HG03571 (cell line): ENCODE measurements around the gene EGLN2.
A peak's percentile ranks its signal among the peaks of the same experiment; 100 is the strongest.
"Not testable (repeated sequence)": the region's sequence is repeated elsewhere in the genome, so short reads cannot be mapped to it uniquely, and the experiment has no call there.

ENCODE experiments used
- ATAC-seq: cut with Tn5 transposase; IDR thresholded peaks from one replicate; pipeline ENCODE4 v1.9.1; 2021; ENCODE audit not compliant: unreplicated experiment

EGLN2 gene

GRCh38 chr19:40798683-40799557 is at the start of gene EGLN2:
Gene EGLN2 (plus strand): TSS chr19:40799191. CDS start chr19:40800573, 1,382 bp downstream.
- peak; percentile 68 for ATAC-seq

GRCh38 chr19:40750058-40750873 is 48.7 kb upstream of the EGLN2 start, which contains the start of gene ACTMAP:
Gene ACTMAP (minus strand): TSS chr19:40750477. CDS start chr19:40749803, 674 bp downstream.
- ATAC-seq = peak; percentile 79

GRCh38 chr19:40750874-40751537 is 48.0 kb upstream of the EGLN2 start, which contains the start of gene SNRPA:
Gene SNRPA (plus strand): TSS chr19:40751203. CDS start chr19:40751409, 206 bp downstream.
- peak; percentile 51 for ATAC-seq

DNA sequence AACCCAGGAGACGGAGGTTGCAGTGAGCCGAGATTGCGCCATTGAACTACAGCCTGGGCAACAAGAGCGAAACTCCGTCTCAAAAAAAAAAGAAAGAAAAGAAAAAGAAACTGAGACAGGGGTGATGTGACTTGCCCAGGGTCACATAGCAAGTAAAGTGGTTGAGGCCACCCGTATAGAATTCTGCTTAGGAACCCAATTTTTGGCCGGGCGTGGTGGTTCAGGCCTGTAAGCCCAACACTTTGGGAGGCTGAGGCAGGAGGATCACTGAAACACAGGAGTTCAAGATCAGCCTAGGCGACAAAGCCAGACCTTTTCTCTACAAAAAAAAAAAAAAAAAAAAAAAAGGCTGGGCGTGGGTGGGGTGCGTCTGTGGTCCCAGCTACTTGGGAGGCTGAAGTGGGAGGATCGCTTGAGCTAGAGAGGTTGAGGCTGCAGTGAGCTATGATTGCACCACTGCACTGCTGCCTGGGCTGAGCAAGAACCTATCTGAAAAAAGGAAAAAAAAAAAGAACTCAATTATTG is 46.7 kb upstream of the EGLN2 start:
- no peak for ATAC-seq

DNA sequence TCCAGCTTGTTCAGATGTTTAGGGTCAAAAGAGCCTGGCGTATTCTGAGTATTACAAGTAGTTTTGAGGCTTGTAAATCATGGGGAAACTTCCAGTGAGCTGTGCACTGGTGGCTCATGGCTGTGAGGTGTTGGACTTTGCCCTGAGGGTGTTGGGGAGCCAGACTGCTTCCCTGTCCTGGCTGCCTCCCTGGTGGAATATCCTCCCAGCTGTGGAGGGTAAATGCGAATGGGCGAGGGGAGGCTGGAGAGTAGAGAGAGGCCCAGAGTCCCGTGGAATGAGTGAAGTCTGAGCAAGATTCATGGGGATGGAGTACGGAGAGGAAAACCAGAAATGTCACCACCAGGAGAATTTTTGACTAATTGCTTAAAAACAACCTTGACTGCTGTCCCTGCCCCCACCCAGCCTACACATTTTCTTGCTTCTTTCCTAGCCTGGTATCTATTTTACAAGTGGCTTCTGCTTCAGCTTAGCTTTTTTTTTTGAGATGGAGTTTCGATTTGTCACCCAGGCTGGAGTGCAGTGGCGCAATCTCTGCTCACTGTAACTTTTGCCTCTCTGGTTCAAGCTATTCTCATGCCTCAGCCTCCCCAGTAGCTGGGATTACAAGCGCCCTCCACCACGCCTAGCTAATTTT is 44.3 kb upstream of the EGLN2 start:
- no peak for ATAC-seq

GRCh38 chr19:40755248-40755624 is 43.8 kb upstream of the EGLN2 start:
- ATAC-seq = no peak

DNA sequence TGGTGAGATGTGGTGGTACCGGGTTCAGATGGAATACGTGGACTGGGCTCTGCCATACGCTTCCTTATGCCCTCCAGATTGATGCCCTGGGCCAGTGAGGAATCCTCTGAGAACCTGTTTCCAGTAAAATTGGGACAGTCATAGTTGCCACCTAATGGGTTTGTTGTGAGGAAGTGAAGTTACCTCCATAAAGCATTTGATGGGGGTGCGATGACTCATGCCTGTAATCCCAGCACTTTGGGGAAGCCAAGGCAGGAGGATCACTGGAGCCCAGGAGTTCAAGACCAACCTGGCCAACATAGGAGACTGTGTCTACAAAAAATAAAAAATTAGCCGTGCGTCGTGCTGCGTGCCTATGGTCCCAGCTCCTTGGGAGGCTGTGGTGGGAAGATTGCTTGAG is 43.2 kb upstream of the EGLN2 start:
- no peak for ATAC-seq

DNA sequence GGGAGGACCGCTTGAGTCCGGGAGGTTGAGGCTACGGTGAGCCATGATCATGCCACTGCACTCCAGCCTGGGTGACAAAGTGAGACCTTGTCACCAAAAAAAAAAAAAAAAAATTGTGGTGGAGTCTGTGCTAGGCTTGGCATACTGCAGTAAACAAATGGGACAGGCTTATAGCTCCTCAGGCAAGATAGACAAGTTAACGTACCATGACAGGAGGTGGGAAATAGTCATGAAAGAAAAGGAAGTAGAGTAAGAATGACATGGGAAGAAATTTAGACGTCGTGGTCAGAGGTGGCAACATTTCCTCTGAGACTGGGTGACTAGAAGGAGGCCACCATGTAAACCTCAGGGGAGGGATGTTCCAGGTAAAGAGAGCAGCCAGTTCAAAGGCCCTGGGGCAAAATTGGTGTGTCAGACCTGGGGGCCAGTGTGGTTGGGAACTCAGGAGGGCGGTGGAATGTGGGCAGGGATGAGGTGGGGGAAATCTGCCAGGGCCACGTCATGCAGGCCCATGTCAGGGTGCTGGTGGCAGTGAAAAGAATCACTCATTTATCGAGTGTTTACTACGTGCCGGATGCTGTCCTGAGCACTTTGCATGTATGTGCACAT is 42.4 kb upstream of the EGLN2 start:
- ATAC-seq = no peak

DNA sequence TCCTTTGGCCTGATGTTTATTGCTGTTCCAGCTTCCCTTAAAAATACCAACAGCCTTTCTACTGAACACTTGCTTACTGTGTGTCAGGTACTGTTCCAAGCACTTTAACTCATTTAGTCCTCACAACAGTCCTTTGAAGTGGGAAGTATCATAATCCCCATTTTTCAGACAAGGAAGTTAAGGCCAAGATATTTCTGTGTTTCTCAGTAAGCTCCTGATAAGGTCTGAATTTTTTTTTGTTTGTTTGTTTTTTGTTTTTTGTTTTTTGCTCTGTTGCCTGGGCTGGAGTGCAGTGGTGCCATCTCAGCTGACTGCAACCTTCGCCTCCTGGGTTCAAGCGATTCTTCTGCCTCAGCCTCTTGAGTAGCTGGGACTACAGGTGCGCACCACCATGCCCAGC is 40.5 kb upstream of the EGLN2 start:
- ATAC-seq = no peak

DNA sequence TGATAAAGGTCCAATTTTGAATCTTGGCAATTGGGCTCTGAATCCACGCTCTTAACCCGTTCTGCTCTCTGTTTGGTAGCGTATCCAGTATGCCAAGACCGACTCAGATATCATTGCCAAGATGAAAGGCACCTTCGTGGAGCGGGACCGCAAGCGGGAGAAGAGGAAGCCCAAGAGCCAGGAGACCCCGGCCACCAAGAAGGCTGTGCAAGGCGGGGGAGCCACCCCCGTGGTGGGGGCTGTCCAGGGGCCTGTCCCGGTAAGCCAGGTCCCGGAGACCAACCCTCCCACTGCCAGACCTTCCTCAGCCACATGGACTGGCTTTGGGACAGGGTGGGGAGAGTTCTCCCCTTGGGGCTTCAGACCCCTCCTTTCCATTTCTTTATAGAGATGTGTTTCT is 39.6 kb upstream of the EGLN2 start:
- no peak for ATAC-seq

DNA sequence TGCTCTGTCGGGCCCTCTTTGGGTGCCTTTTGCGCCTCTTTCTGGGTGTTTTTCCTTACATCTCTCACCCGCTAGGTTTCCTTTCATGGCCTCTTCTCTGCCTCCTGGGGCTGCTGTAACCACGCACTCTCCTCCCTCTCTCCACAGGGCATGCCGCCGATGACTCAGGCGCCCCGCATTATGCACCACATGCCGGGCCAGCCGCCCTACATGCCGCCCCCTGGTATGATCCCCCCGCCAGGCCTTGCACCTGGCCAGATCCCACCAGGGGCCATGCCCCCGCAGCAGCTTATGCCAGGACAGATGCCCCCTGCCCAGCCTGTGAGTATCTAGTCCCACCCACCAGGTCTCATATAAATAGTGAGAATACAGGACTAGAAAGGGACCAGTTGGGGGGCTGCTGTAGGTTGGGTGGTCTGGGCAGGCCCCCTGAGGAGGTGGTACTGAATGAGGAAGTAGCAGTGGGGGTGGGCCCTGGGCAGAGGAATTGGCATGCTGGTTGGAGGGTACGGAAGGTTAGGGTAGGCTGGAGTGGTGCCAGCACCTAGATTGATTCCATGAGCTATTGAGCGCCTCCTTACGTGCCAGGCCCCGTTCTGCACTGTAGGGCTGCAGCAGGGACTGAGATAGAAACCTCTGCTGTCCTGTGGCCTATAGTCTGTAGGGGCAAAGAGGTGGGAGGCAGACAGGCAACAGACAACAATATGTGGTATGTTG is 36.1 kb upstream of the EGLN2 start:
- ATAC-seq = no peak

GRCh38 chr19:40763526-40763925 is 35.5 kb upstream of the EGLN2 start:
- no peak for ATAC-seq

DNA sequence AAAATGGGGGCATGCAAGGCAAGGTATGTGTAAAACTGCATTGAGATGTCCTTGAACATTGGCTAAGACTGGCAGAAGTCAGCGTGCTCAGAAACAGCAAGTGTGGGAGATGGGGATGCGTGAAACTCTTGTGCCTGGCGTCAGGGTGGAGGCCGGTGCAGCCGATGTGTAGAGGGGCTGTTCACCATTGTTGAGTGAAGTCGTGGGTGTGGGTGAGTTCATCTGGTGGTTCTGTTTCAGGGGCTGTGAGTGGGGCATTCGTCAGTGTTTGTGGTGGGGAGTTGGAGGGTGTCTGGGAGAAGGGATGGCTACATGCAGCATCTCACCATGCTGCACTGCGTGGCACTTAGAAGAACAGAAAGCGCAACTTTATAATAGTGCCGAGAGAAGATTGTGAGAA is 35.0 kb upstream of the EGLN2 start:
- ATAC-seq = no peak

DNA sequence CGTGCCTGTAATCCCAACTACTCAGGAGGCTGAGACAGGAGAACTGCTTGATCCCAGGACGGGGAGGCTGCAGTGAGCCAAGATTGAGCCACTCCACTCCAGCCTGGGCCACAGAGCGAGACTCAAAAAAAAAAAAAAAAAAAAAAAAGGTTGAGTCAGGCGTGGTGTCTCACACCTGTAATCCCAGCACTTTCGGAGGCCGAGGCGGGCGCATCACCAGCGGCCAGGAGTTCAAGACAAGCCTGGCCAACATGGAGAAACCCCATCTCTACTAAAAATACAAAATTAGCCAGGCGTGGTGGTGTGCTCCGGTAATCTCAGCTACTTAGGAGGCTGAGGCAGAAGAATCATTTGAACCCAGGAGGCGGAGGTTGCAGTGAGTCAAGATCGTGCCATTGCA is 32.6 kb upstream of the EGLN2 start:
- not testable (repeated sequence) for ATAC-seq

DNA sequence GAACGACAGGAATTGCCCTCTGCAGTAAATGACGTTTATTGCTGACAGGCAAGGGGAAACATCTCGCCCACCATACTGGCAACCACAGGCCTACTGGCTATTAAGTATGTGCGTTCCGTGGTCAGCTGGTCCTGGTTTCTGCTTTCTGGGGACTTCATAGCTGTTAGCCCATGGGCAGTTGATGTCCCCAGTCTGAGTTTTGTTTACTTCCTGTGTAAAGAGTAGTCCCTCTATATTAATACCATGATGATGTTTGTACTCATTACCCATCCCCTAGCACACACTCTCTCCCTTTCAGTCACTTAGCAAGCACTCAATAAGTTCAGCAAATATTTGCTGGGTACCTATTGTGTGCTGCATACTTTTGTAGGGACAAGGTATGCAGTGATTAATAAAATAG is 30.1 kb upstream of the EGLN2 start:
- no peak for ATAC-seq

DNA sequence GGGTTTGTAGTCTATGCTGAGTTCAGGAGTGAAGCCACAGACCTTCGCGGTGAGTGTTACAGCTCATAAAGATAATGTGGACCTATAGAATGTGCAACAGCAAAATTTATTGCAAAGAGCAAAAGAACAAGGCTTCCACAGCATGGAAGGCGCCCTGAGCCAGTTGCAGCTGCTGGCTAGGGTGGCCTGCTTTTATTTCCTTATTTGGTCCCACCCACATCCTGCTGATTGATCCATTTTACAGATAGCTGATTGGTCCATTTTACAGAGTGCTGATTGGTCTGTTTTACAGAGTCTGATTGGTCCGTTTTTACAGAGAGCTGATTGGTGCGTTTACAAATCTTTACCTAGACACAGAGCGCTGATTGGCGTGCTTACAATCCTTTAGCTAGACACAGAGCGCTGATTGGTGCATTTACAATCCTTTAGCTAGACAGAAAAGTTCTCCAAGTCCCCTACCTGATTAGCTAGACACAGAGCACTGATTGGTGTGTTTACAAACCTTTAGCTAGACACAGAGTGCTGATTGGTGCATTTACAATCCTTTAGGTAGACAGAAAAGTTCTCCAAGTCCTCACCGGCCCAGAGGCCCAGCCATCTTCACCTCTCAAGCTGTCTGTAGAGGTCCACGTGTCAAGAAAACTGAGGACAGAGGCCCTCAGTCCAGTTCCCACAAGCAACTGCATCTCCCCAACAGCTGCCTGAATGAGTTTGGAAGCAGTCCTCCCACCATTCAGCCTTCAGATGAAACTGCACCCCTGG is 27.7 kb upstream of the EGLN2 start:
- ATAC-seq = not testable (repeated sequence)

DNA sequence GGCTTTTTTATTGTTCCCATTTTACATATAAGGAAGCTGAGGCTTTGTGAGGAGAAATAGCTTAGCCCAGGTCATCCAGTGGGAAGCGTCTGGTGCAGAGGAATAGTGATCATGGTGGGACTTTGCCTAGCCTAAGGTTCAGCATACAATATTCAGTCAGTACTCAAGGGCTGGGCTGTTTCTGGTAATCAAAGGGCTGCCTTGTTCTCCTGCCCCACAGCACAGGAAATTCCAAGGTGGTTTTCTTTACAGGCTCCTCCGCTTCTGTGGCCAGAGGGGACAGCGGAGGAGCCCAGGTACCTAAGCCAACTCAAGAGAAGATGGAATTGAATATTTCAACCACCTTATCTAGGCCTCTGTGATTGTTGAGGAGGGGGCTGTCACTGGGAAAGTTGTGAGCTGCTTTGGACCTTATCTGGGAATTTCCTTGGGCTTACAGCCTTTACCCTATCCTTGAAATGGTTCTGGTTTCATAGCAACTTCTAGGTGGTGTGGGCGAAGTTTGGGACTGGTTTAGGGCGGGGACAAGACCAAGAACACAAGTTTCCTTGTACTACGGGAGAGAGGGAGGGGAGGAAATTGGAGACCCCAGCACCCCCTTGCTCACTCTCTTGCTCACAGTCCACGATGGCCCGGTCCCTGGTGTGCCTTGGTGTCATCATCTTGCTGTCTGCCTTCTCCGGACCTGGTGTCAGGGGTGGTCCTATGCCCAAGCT is 23.9 kb upstream of the EGLN2 start, which contains the start of gene MIA:
Gene MIA, plus strand, starts transcription at position 606 of the 716 bp plus-strand sequence. Its CDS starts 22 bp downstream, at position 628.
- no peak for ATAC-seq

DNA sequence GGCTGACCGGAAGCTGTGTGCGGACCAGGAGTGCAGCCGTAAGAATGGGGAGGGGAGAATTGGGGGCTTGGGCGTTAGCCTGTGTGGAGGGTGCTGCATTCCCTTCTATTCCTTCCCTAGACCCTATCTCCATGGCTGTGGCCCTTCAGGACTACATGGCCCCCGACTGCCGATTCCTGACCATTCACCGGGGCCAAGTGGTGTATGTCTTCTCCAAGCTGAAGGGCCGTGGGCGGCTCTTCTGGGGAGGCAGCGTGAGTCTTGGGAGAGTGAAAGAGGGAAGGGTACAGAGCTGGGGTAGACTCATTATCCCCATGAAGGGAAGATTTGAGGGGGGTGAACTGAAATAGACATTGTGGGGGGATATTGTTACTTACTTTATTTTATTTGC is 23.4 kb upstream of the EGLN2 start:
- no peak for ATAC-seq
